GM21423 (cell line): ENCODE data around the gene BHLHE23.

Experiments used
- ATAC-seq: cut with Tn5 transposase; IDR thresholded peaks from one replicate; pipeline ENCODE4 v1.9.1; 2021; ENCODE audit warnings: mild to moderate bottlenecking, moderate library complexity; ENCODE audit not compliant: unreplicated experiment

BHLHE23 gene

GRCh38 chr20:63006540-63007359 lies at the start of gene BHLHE23:
Gene BHLHE23 (minus strand): TSS chr20:63006964. CDS start chr20:63006774, 190 bp downstream.
- ATAC-seq, result no peak

GRCh38 chr20:63055575-63056235 lies 48.9 kb upstream of the BHLHE23 start:
- ATAC-seq, result no peak

DNA sequence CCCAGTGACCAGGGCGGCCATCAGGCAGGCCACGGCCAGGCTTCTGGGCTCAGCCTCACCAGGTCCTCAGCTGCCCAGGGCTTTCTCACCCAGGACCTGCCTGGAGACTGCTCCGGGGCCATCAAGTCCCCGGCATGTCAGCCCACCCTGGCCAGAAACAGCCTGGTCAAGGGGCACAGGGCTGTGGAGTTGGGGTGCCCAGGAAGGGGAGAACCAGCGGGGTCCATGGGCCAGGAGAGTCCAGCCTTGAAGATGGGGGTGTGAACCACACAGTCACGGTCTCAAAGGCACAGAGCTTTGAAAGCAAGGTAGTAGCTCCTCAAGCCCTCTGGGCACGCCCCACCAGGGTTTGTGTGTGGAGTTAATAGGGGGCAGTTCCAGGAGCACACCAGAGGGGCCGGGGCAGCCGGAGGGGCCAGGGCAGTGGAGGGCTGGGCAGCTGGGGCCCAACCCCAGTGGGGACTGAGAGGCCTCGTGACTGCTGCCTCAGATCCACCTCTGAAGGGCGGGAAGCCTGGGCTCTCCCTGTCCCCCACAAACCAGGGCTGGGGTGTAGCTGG lies 48.0 kb upstream of the BHLHE23 start:
- no peak for ATAC-seq

- ATAC-seq, result no peak
Observed at GRCh38 chr20:63054103-63054474, 47.3 kb upstream of the BHLHE23 start.

- no peak for ATAC-seq
Observed at GRCh38 chr20:63053432-63054102, 46.8 kb upstream of the BHLHE23 start.

DNA sequence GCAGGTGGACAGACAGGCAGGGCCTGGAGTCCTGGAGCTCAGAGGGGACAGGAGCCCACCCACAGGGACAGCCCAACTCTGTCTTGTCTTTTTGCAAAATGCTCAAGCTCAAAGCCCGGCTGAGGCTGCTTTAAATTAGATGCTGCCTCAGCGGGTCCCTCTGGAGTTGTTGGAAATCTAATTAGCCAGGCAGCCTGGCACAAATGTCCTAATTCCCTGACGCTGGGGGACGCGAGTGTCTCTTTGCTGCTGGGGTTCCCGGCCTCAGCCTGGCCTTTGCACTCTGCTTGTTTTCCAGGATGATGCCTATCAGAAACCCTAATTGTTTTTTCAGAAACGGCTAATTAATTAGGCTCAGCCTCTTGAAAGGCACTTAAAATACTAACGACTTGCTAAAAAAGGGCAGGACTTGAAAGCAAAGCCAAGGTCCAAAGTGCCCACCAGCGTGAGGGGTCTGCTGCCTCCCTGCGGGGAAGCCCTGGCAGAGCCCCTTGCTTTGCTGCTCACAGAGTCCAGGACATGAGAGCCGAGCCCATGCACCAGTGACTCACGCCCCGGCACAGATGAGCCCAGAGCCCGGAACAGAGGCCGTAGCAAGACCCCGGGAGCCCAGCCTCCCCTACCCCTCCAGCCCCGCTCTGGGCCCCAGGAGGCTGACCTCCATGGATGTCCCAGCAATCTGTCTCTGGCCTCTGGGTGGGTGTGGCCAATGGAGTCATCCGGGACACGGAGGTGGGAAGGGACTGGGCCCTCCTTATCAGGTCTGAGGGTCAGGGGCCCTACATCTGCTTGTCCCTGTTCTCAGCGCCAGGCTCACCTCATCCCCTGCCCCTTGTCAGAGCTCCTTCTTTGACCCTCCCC lies 46.0 kb upstream of the BHLHE23 start:
- no peak for ATAC-seq

- ATAC-seq, result no peak
Observed at GRCh38 chr20:63051911-63052310, 45.1 kb upstream of the BHLHE23 start.

DNA sequence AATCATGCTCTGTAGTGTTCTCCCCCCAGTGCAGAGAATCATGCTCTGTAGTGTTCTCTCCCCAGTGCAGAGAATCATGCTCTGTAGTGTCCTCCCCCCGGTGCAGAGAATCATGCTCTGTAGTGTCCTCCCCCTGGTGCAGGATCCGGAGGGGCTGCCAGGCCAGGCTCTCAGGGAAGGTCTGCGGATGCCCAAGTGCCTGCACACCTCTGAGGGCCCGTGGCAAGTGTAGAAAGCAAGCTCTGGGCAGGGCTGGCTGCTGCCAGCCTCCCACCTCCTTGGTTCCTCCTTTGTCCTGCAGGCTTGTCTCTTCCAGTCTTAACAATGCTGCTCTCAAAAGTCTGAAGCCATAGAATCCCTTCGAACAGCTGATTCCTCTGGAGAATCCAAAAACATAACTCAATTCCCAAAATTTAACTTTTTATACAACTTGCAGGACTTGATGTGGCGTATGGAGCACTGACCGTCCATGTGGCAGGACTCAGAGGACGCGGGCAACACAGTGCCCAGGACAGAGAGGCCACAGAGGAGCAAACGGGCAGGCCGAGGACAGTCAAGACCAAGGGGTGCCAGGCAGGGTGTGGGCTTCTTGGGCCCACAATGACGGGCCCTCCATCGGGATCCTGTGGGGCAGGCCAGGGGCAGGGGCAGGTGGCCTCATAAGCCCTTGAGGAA lies 44.6 kb upstream of the BHLHE23 start:
- ATAC-seq, result no peak

- no peak for ATAC-seq
Observed at GRCh38 chr20:63050406-63050805, 43.6 kb upstream of the BHLHE23 start.

DNA sequence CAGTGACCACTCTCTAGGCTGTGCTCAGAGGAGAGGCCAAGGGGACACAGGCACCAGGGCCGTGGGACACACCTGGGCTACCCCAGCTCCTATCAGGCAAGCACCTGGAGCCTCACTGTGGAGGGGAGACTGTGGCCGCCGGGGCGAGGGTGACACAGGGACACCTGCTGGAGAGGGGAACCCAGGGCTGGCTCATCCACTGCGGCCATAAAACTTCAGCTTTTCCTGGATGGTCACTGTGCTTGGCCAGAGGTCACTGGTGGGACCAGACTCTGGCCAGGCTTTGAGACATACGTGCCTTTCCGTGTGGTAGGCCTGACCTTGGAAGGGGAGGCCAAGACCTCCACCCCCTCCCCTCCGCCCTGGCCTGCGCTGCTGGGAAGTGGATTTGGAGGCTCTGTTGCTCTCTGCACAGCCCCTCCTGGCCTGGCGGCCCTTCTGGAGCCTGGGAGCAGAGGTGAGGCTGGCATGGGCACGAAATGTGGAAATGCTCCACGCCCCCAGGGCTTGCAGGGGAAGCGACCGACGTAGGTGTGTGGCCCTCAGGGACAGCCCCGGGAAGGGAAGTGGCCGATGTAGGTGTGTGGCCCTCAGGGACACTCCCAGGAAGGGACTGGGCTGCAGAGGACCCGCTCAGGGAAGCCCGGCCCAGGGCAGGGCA lies 42.9 kb upstream of the BHLHE23 start:
- ATAC-seq, result no peak

DNA sequence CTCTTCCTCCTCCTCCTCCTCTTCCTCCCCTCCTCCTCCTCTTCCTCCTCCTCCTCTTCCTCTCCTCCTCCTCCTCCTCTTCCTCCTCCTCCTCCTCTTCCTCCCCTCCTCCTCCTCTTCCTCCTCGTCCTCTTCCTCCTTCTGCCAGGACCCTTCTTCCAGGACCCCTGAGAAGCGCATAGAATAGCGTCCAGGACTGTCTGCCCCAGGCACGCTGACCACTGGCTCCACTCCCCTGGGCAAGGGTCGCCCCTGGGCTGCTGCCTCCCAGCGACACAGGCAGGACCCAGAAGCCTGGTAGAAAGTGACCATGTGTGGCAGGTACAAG lies 42.4 kb upstream of the BHLHE23 start:
- no peak for ATAC-seq

DNA sequence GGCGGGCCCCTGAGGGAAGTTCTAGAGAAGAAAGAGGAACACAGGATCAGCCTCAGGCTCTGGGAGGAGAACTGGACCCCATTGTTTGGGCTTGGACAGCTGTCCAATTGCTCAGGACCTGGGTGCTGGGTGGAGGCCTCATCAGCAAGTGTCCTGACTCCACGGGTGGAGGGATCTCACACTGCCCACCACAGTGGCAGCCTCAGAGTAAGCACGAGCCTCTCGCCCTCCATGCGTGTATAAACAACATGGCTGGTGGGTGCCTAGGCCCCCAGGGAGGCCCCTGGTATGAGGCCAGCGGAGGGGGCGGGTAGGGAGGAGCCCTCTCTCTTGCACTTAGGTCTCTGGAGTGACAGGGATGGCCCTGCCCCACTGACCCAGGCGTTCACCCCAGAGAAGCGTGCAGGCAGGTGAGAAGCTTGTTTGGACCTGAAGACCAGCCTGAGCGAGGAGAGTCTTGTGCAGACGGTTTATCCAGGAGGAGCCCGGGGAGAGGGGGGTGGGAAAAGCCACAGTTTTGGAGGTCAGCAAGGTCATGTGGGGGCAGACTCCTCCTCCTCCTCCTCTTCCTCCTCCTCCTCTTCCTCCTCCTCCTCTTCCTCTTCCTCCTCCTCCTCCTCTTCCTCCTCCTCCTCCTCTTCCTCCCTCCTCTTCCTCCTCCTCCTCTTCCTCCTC lies 41.9 kb upstream of the BHLHE23 start:
- ATAC-seq, result no peak

GRCh38 chr20:63047946-63048345 lies 41.2 kb upstream of the BHLHE23 start:
- no peak for ATAC-seq

DNA sequence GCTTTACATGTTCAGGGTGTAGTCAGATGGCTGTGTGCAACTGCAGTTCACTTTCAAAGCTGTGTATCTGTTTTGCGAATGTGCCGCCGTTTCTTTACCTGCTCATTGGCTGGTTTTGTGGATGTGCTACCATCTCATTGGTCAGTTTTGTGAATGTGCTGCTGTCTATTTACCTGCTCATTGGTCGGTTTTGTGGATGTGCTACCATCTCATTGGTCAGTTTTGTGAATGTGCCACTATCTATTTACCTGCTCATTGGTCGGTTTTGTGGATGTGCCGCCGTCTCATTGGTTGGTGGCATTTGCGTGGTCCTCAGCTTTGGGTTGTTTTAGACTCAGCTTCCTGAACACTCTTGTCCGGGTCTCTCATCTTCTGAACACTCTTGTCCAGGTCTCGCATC lies 40.5 kb upstream of the BHLHE23 start:
- ATAC-seq, result no peak

GRCh38 chr20:63046841-63047240 lies 40.1 kb upstream of the BHLHE23 start:
- ATAC-seq, result no peak

DNA sequence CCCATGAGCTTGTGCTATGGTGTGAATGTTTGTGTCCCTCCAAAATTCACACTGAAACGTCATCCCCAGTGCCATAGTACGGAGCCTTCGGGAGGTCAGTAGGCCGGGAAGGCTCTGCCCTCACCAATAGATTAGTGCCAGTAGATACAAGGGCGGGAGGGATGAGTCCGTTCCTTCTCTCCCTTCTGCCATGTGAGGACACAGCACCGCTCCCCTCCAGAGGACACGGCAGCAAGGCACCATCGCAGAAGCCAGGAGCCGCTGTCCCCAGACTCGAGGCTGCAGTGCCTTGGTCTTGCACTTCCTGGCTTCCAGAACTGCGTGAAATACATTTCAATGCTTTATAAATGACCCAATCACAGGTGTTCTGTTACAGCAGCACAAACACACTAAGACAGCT lies 39.2 kb upstream of the BHLHE23 start:
- no peak for ATAC-seq

DNA sequence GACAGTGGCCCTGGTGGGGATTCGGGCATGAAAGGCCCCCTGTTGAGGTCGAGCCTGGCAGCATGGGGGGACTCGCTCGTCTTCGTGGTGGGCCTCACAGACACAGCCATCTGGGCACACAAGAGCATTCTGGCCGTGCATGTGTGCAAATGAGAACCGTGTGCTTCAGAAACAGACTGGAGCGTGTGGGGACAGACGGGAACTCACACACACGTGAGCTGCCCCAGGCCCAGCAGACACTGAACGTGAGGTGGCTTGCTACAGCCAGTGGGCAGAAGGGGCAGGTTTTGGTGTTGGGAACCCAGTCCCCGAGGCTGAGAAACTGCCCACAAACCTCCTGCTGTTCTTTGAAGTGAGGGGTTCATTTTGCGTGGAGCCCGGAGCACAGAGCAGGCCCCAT lies 38.6 kb upstream of the BHLHE23 start:
- ATAC-seq, result no peak

- no peak for ATAC-seq
Observed at GRCh38 chr20:63044605-63045004, 37.8 kb upstream of the BHLHE23 start.

DNA sequence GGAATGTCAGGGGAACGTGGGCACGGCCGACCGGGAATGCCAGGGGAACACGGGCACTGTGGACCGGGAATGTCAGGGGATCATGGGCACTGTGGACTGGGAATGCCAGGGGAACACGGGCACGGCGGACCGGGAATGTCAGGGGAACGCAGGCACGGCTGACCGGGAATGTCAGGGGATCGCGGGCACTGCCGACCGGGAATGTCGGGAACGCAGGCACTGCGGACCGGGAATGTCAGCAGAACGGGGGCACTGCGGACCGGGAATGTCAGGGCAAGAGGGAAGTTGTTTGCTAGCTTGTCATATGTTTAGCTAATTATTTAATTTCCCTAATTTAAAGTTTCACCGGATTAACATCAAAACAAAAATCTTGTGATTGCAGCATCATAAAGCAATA lies 37.4 kb upstream of the BHLHE23 start:
- ATAC-seq, result no peak
